NCI-H69 (cell line): ENCODE results near the gene CES2.

Experiments used
- DNase-seq: peaks from one replicate; lab custom pipeline; 2025; lab: John Stamatoyannopoulos, UW

The CES2 gene

DNA sequence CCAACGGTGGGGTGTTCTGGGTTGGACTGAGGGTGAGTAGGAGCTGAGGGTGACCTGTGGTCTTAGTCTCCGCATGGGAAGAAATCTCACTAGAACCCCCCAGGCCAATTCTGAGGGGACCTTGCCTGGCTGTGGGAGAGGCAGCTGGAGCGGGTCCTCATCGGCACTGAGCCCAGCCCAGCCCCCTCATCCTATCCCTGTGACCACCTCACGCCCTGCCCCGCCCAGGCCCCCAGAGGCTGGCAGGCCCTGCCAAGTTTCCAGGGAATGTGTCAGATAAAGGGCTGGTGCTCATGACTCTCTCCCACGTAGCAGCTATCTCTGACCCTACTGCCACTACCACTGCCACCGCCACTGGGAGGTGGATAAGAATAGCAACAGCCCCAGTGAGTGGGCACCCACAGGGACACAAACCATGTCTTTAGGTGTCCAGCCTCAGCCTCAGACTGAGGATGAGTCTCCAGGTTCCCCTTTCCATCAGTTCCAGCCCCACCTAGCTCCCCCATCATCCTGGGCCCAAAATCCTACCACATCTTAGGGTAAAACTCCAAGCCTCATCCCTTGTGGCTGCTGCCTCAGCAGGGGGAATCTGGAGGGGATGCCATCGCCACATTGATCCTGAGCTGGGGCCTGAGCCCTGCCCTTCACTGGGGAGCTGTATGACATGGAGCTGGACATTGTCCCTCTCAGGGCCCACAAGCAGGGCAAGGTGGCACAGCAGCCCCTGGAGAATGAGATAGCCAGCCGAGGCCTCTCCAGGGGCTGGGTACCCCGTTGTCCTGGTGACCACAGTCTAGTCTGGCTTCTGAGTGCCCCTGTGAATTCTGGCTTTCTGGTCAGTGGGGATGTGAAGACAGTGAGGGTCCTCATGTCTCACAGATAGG is 31.5 kb upstream of the CES2 start:
- no peak for DNase-seq

DNA sequence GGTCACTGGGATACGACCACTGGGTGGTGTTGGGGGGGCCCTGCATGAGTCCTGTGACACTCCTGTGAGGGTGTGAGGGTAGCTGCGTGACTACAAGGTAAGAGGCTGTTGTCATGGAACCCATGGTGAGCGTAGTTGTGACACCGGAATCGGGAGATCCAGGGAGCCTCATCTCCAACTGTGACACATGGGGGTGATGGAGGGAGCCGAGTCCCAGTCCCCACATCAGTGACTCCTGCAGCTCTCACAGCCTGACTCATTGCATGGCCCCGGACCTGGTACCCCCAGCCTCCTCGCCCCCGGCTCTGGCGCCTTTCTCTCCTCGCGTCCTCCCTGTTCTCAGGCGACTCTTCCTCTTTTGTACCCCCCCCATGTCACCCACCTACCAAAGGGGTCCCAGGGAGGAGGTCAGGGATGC is 30.9 kb upstream of the CES2 start:
- DNase-seq: no peak

DNA sequence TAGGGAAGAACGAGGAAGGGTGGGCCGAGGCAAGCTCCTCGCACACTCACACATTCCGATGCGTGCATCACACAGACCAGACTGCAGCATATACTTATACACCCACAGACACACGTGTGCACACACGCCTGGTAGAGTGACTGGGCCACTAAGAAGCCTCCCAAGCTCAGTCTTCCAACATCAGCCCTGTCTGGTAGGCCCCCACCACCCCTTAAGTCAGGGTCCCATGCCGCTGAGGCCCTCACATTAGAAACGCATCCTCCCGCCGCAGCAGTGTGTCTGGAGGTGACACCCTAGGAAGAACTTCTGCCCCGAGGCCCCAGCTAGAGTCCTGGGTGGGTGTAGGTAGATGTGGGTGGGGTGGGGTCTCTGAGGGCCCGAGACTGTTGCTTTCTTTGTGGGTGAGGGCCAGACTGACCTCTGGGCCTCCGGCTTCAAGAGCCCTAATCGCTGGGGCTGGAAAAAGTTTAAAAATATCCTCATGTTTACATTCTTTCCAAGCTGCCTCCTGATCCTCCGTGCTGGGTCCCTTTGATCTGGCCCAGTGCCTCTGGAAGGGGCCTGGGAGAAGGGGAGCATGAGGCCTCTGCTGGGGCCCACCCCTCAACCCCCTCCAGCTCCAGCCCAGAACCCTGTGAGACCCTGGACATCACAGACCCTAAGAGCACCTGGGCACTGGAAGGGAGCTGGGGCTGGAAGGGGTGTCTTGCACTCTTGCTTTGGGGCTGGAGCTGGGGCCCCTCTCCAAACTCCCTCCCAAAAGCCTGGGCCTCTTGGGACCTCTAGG is 30.3 kb upstream of the CES2 start:
- DNase-seq: no peak

DNA sequence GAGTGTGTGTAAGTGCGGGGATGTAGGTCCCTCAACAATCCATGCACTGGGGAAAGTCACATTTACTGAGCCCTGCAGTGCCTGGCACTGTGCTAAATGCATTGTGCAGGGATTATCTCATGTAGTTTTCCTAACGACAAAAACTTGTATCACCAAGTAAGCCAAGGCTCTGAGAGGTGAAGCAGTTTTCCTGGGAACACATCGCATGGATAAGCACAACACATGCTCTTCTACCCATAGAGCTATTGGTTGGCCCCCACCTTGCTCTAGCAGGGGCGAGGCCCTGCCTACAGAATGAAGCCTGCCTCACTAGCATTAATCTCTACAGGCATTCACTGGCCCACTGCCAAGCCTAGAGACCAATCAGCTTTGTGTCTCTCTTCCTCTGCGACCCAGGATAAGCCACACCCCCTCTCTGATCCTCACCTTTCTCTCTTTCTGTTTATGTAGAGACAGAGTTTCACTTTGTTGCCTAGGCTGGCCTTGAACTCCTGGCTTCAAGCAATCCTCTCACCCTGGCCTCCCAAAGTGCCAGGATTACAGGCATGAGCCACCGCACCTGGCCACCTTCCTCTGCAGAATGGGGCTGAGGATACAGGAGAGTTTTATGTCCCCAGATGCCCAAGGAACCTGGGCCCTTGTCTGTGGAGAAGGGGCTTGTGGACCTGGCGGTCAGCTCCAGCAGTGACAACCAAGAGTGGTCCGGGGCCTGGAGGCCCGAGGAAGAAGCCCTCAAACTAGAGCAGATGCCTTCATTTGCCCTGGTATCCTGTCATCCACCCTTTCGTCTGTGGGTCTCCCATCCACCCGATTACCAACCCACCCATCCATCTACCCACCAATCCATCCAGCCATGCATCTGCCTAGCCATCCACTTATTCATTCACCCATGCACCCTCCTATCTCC is 29.4 kb upstream of the CES2 start:
- DNase-seq: peak; percentile 72

DNA sequence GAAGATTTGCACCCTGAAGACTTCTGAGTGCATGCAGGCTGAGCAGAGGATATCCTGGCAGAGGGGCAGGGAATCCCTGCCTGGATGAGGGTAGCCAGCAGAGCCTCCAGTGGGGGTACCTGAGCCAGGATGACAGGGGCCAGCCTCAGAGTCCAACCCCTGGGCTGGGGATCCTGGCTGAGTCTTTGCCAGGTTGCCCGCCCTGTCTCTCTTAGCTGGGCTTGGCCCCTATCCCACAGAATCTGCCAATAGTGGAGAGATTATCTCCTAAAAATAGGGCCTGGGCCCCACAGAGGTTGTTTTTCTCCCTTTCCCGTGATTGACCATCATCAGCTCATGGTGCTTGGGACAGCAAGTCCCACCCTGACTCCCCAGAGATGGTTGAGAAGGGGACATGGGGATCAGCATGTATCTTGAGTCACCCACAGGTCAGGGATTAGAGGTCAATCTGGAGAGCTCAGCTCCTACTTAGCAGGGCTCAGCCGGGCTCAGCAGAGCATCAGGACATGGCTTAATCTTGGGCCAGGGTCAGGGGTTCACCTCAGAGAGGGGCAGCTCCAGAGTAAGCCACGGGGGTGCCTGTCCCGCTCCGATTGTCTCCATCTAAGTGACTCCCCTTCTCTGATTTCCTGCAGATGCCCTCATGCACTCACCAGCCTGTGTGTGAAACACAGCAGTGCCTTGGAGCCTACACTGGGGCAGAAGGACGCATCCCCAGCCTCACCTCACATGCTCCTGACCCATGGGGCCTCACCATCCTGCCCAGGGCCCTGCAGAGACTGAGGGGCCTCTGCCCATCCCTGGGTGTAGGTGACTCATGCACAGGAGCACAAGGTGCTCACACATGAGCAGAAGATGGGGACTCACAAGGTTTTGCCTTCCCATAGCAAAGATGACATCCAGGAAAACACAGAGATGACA is 28.1 kb upstream of the CES2 start:
- no peak for DNase-seq

GRCh38 chr16:66908116-66908515 is 27.2 kb upstream of the CES2 start:
- no peak for DNase-seq

- no peak for DNase-seq
These were observed 26.4 kb upstream of the CES2 start for GRCh38 chr16:66908762-66909559.

- DNase-seq: no peak
These were observed 25.0 kb upstream of the CES2 start for GRCh38 chr16:66910175-66910940.

DNA sequence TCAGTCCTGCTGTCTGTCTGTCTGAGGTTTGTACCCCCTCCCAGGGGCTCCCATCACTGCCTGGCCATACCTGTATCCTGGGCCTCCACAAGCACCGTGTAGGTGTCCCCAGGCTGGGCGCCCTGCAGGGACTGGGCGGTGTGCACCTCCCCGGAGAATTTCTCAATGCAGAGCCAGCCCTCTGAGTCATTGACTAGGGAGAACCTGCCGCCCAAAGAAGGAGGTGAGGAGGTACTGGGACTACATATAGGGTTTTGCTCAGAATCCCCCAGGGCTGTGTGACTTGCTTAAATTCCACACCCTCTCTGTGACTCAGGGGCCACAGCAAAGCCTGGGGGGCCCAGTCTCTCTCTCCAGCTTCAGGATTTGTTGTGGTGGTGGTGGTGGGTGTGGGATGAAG is 24.2 kb upstream of the CES2 start:
- DNase-seq: no peak

- DNase-seq: no peak
These were observed 23.5 kb upstream of the CES2 start for GRCh38 chr16:66911801-66912200.

- DNase-seq: no peak
These were observed 22.2 kb upstream of the CES2 start for GRCh38 chr16:66913081-66913480.

DNA sequence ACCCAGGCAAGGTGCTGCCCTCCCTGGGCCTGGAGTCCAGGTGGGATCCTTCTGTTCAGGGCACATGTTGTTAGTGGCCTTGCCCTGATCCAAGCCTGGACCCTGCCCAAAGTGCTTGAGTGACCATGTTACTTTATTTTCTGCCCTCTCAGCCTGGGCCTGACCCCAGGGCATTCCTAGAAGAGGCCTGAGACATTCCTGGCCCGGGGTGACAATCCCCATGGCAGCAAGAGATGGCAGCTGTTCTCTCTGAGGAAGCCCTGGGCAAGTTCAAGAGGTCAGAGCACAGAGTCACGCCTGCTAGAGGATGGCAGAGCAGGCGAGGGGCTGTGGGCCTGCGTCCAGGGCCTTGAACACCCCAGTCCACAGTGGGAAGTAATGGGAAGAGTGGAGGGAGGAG is 21.6 kb upstream of the CES2 start:
- DNase-seq: no peak

GRCh38 chr16:66914541-66914940 is 20.8 kb upstream of the CES2 start:
- DNase-seq: no peak

GRCh38 chr16:66915041-66915440 is 20.3 kb upstream of the CES2 start:
- DNase-seq: no peak

- DNase-seq: no peak
These were observed 18.8 kb upstream of the CES2 start for GRCh38 chr16:66916518-66916917.

GRCh38 chr16:66917741-66918140 is 17.6 kb upstream of the CES2 start:
- DNase-seq: no peak

DNA sequence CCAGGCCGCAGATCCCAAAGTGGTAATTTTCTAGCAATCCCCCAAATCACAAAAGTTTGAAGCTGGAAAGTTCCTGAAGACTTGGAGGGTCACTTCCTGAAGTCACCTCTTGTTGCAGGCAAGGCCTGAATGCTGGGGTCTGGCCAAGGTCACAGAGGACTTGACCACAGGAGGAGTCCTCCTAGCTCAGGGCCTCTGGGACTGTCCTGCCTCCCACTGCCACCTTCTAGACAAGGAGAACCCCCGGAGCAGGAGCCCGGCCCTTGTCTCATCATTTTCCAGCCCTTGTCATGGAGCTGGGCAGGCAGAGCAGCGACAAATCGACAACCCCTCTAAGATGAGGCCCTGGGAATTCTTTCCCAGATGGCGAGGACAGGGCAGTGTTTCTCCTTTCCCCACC is 17.0 kb upstream of the CES2 start:
- DNase-seq: no peak

DNA sequence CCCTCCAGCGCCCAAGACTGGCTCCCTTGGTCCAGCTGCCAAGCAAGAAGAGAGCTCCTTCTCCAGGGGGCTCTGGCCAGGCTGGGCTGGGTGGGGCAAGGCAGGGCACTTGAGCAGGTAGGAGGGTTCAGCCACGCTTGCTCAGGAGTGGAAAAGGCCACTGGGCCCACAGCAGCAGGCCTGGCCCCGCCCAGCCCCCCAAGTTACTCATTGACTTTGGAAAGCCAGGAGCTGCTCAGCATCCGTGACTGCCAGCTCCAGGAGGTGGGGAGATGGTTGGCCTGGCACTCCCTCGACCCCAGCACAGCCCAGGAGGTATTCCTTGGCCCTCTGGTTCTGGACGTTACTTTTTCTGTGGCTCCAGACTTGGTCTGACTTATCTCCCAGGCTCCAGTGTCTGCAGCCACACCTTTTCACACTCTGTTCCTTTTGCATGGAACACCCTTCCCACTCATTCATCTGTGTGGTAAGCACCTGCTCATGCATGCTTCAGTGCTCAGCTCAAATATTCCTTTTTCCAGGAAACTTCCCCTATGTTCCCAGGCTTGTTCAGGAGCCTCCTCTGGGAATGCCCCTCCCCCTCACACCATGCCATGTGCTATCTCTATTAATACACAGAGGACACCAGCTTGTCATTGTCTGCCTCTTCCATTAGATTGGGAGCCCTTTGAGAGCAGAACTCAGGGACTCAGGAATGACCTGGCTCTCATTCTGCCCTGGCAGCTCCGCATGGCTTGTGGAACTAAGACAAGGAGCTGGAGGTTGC is 16.3 kb upstream of the CES2 start, which contains the start of gene CDH16:
Gene CDH16 (minus strand): TSS at position 83 of the 766 bp plus-strand sequence. CDS start 820 bp downstream, outside the sequence.
- no peak for DNase-seq
